Colonic mucosa (tissue), 4 donors: ENCODE results near the gene SND1. TPM values are rescaled to one million over a fixed set of nuclear protein-coding genes. Genes with fewer than 3 reads are reported as not detected.

Source experiments
- DNase-seq: peaks from one replicate; pipeline ENCODE4 v3.0.0-alpha.2; 2020
- H3K27ac ChIP-seq: fragments of 200-600 bp; one replicate; pipeline ENCODE4 v1.8.0; 2021
- H3K27me3 ChIP-seq: fragments of 200-600 bp; one replicate; pipeline ENCODE4 v1.8.0; 2021
- H3K36me3 ChIP-seq: fragments of 200-600 bp; one replicate; pipeline ENCODE4 v1.8.0; 2021
- H3K4me1 ChIP-seq: fragments of 200-600 bp; one replicate; pipeline ENCODE4 v1.8.0; 2021; ENCODE audit warnings: mild to moderate bottlenecking
- H3K4me3 ChIP-seq: fragments of 200-600 bp; one replicate; pipeline ENCODE4 v1.8.0; 2021
- H3K9ac ChIP-seq, 2 donors: one replicate each; pipeline ENCODE4 v1.7.0; 2013; ENCODE audit warnings: control low read depth in 2 of 2, low read depth in 2 of 2, low read length in 2 of 2
- H3K9me3 ChIP-seq: fragments of 200-600 bp; one replicate; pipeline ENCODE4 v1.8.0; 2021
- CTCF ChIP-seq: fragments of 200-600 bp; IDR thresholded peaks from one replicate; pipeline ENCODE4 v1.8.0; 2022; ENCODE audit warnings: antibody characterized with exemption, mild to moderate bottlenecking
- intact Hi-C: fragments of 100-400 bp; cut with DNase I; formaldehyde crosslinking; loops from one replicate; pipeline ENCODE4 v1.14.1; 2022
- total RNA-seq, 2 donors: library from RNA; stranded (reverse); fragmentation: NEBNext Ultra II Directional in 1 of 2; extraction: Animal tissue kit (Norgen Biotek cat#: 25700) in 1 of 2; gene quantifications; one replicate each; pipeline ENCODE4 v1.2.1, GENCODE V29; 2021
- donor health status: healthy.
- donor health status: DM: no; HTN: no; CAD: no.
- donor health status: DM: no; HTN: no; CAD: no.

SND1 gene
- total RNA-seq, 2 donors from 2014 or later, result 134 to 163 TPM

DNA sequence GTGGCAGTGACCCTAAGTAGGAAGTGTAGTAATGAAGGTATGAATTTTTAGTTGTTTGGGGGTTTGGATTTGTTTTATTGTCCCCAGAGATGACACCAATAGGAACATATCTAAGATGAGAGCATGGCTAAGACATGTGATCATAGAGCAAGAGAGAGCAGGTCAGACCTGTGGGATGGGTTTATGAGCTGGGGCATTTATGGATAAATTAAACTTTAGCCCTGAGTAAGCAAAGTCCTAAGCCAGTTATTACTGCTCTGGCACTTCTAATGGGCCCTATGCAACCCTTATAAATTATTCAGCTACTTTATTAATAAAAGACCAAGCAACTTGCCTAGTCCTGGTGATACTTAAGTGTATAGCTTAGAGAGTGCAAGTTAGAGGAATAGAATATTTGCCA, 294.1 kb downstream of the SND1 start:
- no peaks in the 10 kb centered on the region for H3K9me3 ChIP-seq
- no peak overlapping the region for H3K9ac ChIP-seq
- TF ChIP-seq CTCF, result no peak
- no peaks in the 10 kb centered on the region for H3K27me3 ChIP-seq
- DNase-seq, result no peak
- no peaks in the 10 kb centered on the region for H3K36me3 ChIP-seq
- no peaks in the 10 kb centered on the region for H3K4me1 ChIP-seq
- H3K27ac ChIP-seq, result no peak overlapping the region
- intact Hi-C loops, result no loop called here
- H3K4me3 ChIP-seq, result no peak overlapping the region

DNA sequence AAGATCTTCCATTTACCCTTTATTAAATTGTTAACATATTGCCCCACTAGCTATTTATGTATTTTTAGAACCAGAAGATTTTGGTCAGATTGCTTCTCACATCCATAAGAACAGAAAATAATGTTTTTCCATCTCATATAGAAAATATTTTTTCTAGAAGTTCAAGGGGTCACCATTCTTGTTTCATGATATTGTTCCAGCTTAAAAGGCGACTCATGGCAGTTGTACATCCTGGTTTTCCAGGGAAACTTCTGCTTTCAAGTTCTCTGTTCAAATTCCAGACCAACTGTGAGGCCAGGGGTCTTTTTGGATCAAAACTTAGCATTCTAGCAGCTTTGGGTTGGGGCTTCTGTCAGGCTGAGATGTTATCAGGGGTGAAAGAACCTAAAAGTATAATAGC, 294.9 kb downstream of the SND1 start:
- Histone ChIP-seq H3K27me3 (no peaks in the 10 kb centered on the region), H3K36me3 (no peaks in the 10 kb centered on the region), H3K27ac (no peak overlapping the region), H3K4me1 (no peaks in the 10 kb centered on the region), H3K9ac (no peak overlapping the region), H3K4me3 (no peak overlapping the region), H3K9me3 (no peaks in the 10 kb centered on the region)
- TF ChIP-seq CTCF, result no peak
- no peak for DNase-seq
- intact Hi-C loops, result no loop called here

DNA sequence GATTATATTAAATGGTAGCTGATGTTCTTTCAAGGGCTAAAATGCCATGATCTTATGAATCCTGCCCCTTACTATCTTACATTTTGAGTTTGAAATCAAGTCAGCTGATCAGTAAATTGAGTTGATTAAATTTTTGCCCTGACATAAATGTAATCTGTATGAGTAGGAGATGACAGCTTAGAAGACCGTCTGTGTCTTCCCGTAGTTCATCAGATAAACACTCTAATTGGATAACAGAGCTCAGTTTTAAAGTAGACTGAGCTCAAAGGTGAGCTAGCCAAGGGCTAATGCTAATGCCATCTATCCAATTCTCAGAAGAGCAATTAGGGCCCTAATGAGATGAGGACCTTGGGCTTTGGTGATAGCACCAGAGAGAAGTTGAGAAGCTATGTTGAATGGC, 296.3 kb downstream of the SND1 start:
- H3K27ac ChIP-seq, result no peak overlapping the region
- H3K36me3 ChIP-seq, result no peaks in the 10 kb centered on the region
- no peak for DNase-seq
- intact Hi-C loops, result no loop called here
- H3K27me3 ChIP-seq, result no peaks in the 10 kb centered on the region
- H3K9me3 ChIP-seq, result no peaks in the 10 kb centered on the region
- H3K4me3 ChIP-seq, result no peak overlapping the region
- TF ChIP-seq CTCF, result no peak
- no peaks in the 10 kb centered on the region for H3K4me1 ChIP-seq
- H3K9ac ChIP-seq, result no peak overlapping the region

- H3K9me3 ChIP-seq, result no peaks in the 10 kb centered on the region
- no peaks in the 10 kb centered on the region for H3K36me3 ChIP-seq
- H3K27me3 ChIP-seq, result no peaks in the 10 kb centered on the region
- no peak for DNase-seq
- H3K9ac ChIP-seq, result no peak overlapping the region
- no peaks in the 10 kb centered on the region for H3K4me1 ChIP-seq
- no peak overlapping the region for H3K27ac ChIP-seq
- H3K4me3 ChIP-seq, result no peak overlapping the region
- TF ChIP-seq CTCF, result no peak
- intact Hi-C loops, result no loop called here
These were observed 296.9 kb downstream of the SND1 start for GRCh38 chr7:127948930-127949329.

- Histone ChIP-seq H3K4me3 (no peak overlapping the region), H3K9me3 (no peaks in the 10 kb centered on the region), H3K27ac (no peak overlapping the region), H3K4me1 (no peaks in the 10 kb centered on the region), H3K9ac (no peak overlapping the region), H3K27me3 (no peaks in the 10 kb centered on the region), H3K36me3 (no peaks in the 10 kb centered on the region)
- intact Hi-C loops, result no loop called here
- DNase-seq, result no peak
- TF ChIP-seq CTCF, result no peak
These were observed 297.8 kb downstream of the SND1 start for GRCh38 chr7:127949769-127950222.
